DMS 273 (cell line): Measurements from ENCODE around the gene NIPBL.
"Not testable (repeated sequence)": the region's sequence is repeated elsewhere in the genome, so short reads cannot be mapped to it uniquely, and the experiment has no call there.

Experiments used
- DNase-seq: peaks from one replicate; lab custom pipeline; 2025; ENCODE audit not compliant: unreplicated experiment; lab: John Stamatoyannopoulos, UW

The NIPBL gene

GRCh38 chr5:36945687-36946086 is 69.1 kb downstream of the NIPBL start:
- DNase-seq: no peak

DNA sequence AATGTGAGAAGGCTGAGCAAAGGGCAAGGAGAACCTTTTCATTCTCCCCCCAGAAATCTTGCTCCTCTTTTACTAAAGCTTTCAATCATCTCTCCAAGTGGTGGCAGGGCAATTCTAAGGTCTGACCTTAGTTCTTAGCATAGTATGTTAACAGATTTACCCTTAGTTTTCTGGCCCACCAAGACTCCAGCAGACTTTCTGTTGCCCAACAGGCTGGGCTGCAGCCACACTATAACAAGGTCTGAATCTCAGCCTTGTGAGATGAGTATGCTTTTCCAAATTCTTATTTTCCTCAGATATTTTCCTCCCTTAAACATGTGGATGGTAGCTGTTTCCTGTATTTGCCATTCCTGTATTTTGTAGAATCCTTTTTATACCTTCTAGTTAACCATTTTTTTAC is 69.5 kb downstream of the NIPBL start:
- DNase-seq: no peak

DNA sequence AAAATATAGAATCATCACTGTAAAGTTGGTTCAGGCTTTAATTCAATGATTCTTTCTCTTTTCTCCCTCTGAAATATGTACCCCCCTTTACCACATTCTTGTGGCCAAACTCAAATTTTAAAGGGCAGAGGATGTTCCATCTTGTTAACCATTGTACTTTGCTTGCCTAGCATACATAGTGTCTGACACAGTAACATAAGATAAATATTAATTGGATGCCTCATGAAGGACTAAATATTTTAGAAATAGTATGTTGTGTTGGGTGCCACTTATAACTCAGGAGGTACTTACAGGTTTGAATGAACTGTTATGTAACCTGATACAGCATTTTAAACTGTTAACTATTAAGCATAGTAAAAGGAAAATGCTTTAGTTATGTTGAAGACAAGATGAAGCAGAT is 71.5 kb downstream of the NIPBL start:
- DNase-seq: no peak

DNA sequence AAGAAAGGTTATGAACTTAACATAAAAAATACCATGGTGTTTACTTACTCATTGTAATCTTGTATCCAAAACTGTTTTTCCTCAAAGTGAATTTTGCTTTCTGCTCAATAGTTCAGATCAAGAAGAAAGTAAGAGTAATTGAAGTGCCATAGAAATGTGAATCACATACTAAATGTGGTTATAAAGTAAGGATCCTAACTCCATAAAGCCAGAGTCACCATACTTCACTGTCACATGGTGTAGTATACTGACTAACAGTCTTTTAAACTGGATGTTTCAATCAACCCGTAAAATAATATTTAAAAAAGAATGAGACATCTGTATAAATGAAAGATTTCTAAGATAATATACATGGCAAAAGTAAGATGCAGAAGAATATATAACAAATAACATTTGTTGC is 72.1 kb downstream of the NIPBL start:
- no peak for DNase-seq

GRCh38 chr5:36949593-36949992 is 73.0 kb downstream of the NIPBL start:
- no peak for DNase-seq

- DNase-seq: no peak
Measured at GRCh38 chr5:36950586-36951457, 74.3 kb downstream of the NIPBL start.

DNA sequence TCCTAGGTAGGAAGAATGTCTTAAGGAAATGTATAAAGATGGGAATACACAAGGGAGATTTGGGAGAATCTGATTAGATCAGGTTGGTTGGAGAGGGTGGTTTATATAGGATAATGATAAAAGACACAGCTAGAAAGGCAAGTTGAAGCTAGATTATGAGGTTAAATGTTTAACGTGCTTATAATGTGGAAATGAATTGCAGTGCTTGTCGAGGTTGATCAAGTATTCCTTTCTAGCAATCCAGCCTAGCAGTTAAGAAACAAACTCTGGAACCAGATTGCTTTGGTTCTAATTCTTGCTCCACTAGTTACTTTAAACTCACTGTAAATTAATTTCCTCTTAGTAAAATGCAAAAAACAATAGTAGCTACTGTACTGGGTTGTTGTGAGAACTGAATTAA is 76.5 kb downstream of the NIPBL start:
- no peak for DNase-seq

- DNase-seq: no peak
Measured at GRCh38 chr5:36957953-36958537, 81.5 kb downstream of the NIPBL start.

DNA sequence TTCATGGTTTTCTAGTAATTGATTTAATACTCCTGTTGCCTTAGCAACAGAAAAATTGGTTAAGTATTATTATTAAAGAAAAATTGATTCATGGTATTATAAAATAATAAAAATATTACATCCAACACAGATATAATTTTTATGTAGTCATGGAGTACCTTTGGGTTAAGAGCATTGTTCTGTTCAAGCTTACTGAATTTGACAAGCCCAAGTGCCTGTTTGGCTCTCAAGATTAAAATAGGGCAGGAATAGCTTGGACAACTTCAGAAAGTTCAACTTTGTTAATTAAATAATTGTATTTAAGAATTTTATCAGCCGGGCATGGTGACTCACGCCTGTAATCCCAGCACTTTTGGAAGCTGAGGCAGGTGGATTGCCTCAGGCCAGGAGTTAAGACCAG is 82.0 kb downstream of the NIPBL start:
- no peak for DNase-seq

GRCh38 chr5:36965179-36965578 is 88.6 kb downstream of the NIPBL start:
- DNase-seq: no peak

- DNase-seq: no peak
Measured at GRCh38 chr5:36969700-36970395, 93.3 kb downstream of the NIPBL start.

DNA sequence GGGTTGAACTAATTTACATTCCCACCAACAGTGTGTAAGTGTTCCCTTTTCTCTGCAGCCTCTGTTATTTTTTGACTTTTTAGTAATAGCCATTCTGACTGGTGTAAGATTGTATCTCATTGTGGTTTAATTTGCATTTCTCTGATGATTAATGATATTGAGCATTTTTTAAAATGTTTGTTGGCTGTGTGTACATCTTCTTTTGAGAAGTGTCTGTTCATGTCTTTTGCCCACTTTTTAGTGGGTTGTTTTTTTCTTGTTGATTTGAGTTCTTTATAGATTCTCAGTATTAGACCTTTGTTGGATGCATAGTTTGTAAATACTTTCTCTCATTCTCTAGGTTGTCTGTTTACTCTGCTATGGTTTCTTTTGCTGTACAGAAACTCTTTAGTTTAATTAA is 101.6 kb downstream of the NIPBL start:
- no peak for DNase-seq

DNA sequence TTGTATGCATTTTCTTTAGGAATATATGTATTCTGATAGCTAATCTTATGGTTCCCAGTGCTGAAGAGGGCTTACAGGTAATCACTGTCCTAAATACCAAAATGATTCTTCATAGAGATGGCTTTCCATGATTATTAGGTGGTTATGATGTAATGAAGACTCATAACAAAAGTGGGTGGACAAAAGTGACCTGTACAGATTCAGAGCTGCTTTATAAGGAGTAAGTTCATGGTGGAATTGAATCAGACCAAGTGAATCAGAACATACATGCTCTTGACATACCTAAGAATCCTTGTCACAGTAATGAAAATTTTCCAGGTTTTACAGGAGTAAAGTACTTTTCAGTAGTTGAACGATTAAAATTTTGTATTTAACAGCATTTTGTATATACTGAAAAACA is 105.6 kb downstream of the NIPBL start:
- DNase-seq: no peak

GRCh38 chr5:36985387-36985786 is 108.8 kb downstream of the NIPBL start:
- no peak for DNase-seq

GRCh38 chr5:36988396-36988795 is 111.8 kb downstream of the NIPBL start:
- DNase-seq: no peak

DNA sequence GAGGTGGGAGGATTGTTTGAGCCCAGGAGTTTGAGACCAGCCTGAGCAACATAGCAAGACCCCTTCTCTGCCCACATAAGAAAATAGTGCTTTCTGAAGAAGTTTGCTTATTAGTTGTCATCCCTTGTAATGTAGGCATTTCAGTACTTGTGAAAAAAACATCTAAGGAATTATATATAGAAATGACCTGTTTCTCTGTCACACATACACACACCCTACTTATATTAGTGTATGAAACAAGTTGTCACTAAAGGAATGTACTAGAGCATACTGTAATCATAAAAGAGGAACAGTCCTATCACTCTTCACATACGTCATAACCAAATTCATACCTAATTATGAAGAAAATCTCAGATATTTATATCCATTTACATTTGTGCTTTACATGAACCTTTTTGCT is 122.0 kb downstream of the NIPBL start:
- DNase-seq: no peak

- no peak for DNase-seq
Measured at GRCh38 chr5:37002176-37002751, 125.7 kb downstream of the NIPBL start.

- DNase-seq: no peak
Measured at GRCh38 chr5:37005252-37005651, 128.7 kb downstream of the NIPBL start.

DNA sequence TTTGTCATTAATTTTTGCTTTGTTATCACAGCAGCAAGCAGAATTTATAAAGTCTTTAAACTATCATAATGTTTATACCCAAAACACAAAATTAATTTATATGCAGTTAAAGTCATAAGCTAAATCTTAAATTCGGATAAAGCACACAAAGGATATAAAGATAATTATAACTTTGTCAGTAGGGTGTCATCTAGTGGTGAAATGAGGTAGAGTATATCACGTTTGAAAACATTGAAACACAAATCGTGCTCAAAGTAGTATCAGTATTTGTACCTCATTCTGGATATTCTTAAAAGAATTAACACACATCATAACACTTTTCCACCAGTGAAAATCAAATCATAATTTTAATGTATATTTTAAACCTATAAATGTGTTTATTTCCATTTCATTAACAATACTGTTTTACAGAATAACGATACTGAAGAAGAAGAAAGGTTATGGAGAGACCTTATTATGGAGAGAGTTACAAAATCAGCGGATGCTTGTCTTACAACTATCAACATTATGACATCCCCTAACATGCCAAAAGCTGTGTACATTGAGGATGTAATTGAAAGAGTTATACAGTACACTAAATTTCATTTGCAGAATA is 129.5 kb downstream of the NIPBL start:
- DNase-seq: peak; percentile 51

- not testable (repeated sequence) for DNase-seq
Measured at GRCh38 chr5:37013181-37013580, 136.6 kb downstream of the NIPBL start.

- no peak for DNase-seq
Measured at GRCh38 chr5:37014321-37014720, 137.8 kb downstream of the NIPBL start.
